ENCODE results near the gene TRPV3. TPM values are rescaled to one million over a fixed set of nuclear protein-coding genes. Genes with fewer than 3 reads are reported as not detected.
"Not testable (repeated sequence)": the region's sequence is repeated elsewhere in the genome, so short reads cannot be mapped to it uniquely, and the experiment has no call there.

Gene TRPV3
- total RNA-seq, 2 experiments from 2014 or later: 0.25 to 0.67 TPM

DNA sequence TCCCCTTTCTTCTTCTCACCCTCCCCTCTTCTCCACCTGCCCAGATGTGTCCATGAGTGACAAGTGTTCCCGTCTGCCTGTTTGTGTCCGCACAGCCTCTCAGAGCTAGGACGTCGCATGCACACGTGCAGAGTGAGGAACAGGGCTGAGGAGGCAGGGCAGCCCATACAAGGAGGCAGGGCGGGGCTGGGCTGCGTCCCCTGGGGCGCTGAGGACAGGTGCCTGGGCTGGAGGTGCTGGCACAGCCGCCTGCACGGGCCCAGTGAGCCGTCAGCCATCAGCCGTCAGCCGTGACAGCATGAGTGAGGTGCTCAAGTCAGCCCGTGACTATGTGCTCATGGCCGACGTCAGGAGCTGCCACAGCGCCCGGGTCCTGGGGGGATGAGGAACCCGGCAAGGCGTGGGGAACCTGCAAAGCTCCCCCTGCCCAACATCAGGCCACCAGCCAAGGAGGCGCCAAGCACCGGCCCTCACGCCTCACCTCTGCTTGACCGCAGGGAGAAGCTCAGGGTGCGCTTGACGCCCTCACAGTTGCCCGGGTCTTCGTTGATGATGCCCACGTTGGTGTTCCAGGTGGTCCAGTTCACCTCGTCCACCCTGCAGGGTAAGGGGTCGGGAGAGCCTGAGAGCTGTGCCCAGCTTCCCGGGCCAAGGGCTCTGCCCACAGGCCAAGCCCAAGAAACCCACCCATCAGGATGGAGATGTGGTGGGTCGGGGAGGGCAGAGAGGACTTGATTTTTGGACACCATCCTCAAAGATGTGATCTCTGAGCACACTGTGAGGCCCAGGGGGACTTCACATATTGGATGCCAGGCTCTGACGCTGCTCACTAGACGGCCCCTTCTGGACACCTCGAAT, 13.7 kb upstream of the TRPV3 start:
- no peak for ATAC-seq
- Mint-ChIP-seq H3K36me3 (ENCODE audit: low read depth) (peaks cover 3% of the 10 kb centered on the region), H3K27me3 (no peaks in the 10 kb centered on the region), H3K4me3 (no peak overlapping the region), H3K27ac (no peak overlapping the region), H3K4me1 (ENCODE audit: low read depth) (no peaks in the 10 kb centered on the region), H3K9me3 (no peaks in the 10 kb centered on the region)
- intact Hi-C loops (cut with micrococcal nuclease): no loop called here
- TF ChIP-seq, protein P1, sequence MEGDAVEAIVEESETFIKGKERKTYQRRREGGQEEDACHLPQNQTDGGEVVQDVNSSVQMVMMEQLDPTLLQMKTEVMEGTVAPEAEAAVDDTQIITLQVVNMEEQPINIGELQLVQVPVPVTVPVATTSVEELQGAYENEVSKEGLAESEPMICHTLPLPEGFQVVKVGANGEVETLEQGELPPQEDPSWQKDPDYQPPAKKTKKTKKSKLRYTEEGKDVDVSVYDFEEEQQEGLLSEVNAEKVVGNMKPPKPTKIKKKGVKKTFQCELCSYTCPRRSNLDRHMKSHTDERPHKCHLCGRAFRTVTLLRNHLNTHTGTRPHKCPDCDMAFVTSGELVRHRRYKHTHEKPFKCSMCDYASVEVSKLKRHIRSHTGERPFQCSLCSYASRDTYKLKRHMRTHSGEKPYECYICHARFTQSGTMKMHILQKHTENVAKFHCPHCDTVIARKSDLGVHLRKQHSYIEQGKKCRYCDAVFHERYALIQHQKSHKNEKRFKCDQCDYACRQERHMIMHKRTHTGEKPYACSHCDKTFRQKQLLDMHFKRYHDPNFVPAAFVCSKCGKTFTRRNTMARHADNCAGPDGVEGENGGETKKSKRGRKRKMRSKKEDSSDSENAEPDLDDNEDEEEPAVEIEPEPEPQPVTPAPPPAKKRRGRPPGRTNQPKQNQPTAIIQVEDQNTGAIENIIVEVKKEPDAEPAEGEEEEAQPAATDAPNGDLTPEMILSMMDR (IDR thresholded peaks at IDR 0.05): no peak
- ChIA-PET POLR2A (interaction anchor here (0.7 to 1.1 kb wide), 2 partner anchors 8 to 15 kb away, joined by 3 to 4 read pairs; no protein-coding TSS in a partner anchor), CTCF (interaction anchor here (0.7 kb wide), 1 partner anchor 35 kb away, joined by 3 read pairs; no protein-coding TSS in a partner anchor)
- no peak for DNase-seq

DNA sequence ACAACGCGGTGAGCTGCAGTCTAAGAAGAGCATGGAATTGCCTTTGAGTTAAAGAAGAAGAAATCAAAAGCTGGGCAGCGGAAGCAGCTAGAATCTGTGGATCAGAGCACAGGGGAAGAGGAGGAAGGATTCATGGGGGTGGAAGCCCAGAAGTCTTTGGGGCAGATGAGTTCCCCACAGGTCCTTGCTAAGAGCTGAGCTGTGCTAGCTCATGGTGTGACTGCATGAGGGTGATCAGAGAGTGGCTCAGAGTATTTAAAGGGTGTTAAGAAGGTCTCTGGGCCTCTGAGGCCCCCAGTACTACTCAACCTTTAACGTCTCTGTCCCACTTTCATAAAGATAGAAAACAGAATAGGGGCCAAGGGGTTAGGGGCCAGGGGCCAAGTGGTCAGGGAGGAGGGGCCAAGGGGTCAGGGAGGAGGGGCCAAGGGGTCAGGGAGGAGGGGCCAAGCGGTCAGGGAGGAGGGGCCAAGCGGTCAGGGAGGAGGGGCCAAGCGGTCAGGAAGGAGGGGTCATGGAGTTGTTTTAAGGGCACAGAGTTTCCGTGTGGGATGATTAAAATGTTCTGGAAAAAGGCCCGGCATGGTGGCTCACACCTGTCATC, 12.0 kb upstream of the TRPV3 start:
- intact Hi-C loops (cut with micrococcal nuclease): no loop called here
- CTCF ChIA-PET: no interaction called here
- POLR2A ChIA-PET: no interaction called here
- Mint-ChIP-seq H3K4me1 (ENCODE audit: low read depth) (no peaks in the 10 kb centered on the region), H3K36me3 (ENCODE audit: low read depth) (peaks cover 3% of the 10 kb centered on the region), H3K27me3 (no peaks in the 10 kb centered on the region), H3K9me3 (no peaks in the 10 kb centered on the region), H3K27ac (no peak overlapping the region), H3K4me3 (no peak overlapping the region)
- DNase-seq (no peak), ATAC-seq (no peak)
- TF ChIP-seq, protein P1 (IDR thresholded peaks at IDR 0.05): no peak

DNA sequence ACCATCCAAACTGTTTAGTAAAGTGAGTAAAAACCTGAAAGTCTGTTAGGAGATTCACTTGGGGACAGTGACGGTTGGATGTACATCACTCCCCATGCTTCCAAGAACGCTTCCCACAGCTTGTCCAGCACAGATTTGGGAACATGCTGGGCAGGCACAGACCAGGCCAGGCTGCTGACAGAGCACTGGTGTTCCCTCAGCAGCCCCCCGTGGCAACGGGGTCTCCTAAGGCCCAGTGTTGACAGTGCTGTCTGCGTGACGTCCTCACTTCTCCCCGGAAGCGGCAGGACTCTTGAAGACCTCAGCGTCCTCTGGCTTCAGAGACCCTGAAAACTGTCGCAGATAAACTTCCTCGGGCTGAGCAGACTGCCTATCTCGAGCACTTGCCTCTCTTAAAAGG, 8.9 kb upstream of the TRPV3 start:
- no peak overlapping the region for H3K27ac Mint-ChIP-seq
- POLR2A ChIA-PET: no interaction called here
- intact Hi-C loops (cut with micrococcal nuclease): no loop called here
- ATAC-seq: no peak
- peaks cover 3% of the 10 kb centered on the region for H3K36me3 Mint-ChIP-seq (ENCODE audit: low read depth)
- CTCF ChIA-PET: no interaction called here
- no peaks in the 10 kb centered on the region for H3K9me3 Mint-ChIP-seq
- H3K4me1 Mint-ChIP-seq (ENCODE audit: low read depth): peaks cover 7% of the 10 kb centered on the region
- H3K27me3 Mint-ChIP-seq: no peaks in the 10 kb centered on the region
- H3K4me3 Mint-ChIP-seq: no peak overlapping the region
- no peak for DNase-seq
- TF ChIP-seq, protein P1 (IDR thresholded peaks at IDR 0.05): no peak

DNA sequence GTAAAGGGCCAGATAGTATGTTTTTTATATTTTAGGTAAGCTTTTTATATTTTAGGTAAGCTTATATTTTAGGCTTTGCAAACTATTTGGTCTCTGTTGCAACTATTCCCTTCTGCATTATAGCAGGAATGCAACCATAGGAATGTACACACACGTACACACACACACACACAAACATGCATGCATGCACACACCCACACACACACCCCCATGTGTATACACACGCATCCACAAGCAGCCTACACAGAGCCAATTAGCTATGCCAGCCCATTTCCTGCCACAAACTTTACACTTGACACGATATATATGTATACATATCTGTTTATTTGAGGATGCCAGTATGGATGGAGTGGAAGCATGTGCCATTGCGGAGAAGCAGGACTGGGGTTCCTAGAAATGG, 7.5 kb upstream of the TRPV3 start:
- ChIA-PET CTCF (interaction anchor here (0.9 kb wide), 1 partner anchor 36 kb away, joined by 3 read pairs; no protein-coding TSS in a partner anchor), POLR2A (no interaction called here)
- Mint-ChIP-seq H3K36me3 (ENCODE audit: low read depth) (peaks cover 3% of the 10 kb centered on the region), H3K9me3 (no peaks in the 10 kb centered on the region), H3K27ac (no peak overlapping the region), H3K27me3 (no peaks in the 10 kb centered on the region), H3K4me1 (ENCODE audit: low read depth) (peaks cover 7% of the 10 kb centered on the region), H3K4me3 (no peak overlapping the region)
- ATAC-seq (no peak), DNase-seq (no peak)
- intact Hi-C loops (cut with micrococcal nuclease): no loop called here
- TF ChIP-seq, protein P1 (IDR thresholded peaks at IDR 0.05): no peak

DNA sequence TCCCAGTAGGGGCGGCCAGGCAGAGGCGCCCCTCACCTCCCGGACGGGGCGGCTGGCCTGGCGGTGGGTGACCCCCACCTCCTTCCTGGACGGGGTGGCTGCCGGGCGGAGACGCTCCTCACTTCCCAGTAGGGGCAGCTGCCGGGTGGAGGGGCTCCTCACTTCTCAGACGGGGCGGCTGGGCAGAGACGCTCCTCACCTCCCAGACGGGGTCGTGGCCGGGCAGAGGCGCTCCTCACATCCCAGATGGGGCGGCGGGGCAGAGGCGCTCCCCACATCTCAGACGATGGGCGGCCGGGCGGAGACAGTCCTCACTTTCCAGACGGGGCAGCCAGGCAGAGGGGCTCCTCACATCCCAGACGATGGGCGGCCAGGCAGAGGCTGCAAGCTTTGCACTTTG, 6.6 kb upstream of the TRPV3 start:
- CTCF ChIA-PET: interaction anchor here (0.9 kb wide), 1 partner anchor 36 kb away, joined by 3 read pairs; no protein-coding TSS in a partner anchor
- H3K27me3 Mint-ChIP-seq; H3K36me3 Mint-ChIP-seq (ENCODE audit: low read depth); ATAC-seq; POLR2A ChIA-PET; H3K27ac Mint-ChIP-seq; intact Hi-C loops (cut with micrococcal nuclease); DNase-seq; H3K9me3 Mint-ChIP-seq; H3K4me1 Mint-ChIP-seq (ENCODE audit: low read depth); H3K4me3 Mint-ChIP-seq: not testable (repeated sequence)

All from activated CD8-positive, alpha-beta T cell treated with anti-CD3 and anti-CD28 coated beads for 36 hours (primary cell).